ENCODE measurements around the gene MYO1B. TPM values are rescaled to one million over a fixed set of nuclear protein-coding genes. Genes with fewer than 3 reads are reported as not detected.

Gene MYO1B
- total and polyA plus RNA-seq, 2 experiments from 2014 or later = 26.4 to 70.6 TPM

DNA sequence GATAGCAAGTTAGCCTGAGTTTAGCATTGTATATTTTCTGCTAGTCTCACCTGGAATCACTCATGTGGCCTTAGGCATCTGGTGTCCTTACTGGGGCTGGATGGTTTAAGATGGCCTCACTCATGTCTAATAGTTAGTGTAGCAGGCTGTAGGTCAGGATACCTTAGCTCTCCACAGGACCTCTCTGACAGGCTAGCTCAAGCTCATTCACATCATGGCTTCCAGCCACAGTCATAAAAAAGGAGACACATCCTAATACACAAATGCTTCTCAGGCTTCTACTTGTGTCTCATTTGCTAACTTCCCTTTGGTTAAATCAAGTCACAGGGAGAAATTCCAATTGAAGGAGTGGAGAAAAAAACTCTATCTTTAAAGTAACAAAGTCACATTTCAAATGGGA is 47.7 kb downstream of the MYO1B start (continued):
- TF ChIP-seq, protein P1, sequence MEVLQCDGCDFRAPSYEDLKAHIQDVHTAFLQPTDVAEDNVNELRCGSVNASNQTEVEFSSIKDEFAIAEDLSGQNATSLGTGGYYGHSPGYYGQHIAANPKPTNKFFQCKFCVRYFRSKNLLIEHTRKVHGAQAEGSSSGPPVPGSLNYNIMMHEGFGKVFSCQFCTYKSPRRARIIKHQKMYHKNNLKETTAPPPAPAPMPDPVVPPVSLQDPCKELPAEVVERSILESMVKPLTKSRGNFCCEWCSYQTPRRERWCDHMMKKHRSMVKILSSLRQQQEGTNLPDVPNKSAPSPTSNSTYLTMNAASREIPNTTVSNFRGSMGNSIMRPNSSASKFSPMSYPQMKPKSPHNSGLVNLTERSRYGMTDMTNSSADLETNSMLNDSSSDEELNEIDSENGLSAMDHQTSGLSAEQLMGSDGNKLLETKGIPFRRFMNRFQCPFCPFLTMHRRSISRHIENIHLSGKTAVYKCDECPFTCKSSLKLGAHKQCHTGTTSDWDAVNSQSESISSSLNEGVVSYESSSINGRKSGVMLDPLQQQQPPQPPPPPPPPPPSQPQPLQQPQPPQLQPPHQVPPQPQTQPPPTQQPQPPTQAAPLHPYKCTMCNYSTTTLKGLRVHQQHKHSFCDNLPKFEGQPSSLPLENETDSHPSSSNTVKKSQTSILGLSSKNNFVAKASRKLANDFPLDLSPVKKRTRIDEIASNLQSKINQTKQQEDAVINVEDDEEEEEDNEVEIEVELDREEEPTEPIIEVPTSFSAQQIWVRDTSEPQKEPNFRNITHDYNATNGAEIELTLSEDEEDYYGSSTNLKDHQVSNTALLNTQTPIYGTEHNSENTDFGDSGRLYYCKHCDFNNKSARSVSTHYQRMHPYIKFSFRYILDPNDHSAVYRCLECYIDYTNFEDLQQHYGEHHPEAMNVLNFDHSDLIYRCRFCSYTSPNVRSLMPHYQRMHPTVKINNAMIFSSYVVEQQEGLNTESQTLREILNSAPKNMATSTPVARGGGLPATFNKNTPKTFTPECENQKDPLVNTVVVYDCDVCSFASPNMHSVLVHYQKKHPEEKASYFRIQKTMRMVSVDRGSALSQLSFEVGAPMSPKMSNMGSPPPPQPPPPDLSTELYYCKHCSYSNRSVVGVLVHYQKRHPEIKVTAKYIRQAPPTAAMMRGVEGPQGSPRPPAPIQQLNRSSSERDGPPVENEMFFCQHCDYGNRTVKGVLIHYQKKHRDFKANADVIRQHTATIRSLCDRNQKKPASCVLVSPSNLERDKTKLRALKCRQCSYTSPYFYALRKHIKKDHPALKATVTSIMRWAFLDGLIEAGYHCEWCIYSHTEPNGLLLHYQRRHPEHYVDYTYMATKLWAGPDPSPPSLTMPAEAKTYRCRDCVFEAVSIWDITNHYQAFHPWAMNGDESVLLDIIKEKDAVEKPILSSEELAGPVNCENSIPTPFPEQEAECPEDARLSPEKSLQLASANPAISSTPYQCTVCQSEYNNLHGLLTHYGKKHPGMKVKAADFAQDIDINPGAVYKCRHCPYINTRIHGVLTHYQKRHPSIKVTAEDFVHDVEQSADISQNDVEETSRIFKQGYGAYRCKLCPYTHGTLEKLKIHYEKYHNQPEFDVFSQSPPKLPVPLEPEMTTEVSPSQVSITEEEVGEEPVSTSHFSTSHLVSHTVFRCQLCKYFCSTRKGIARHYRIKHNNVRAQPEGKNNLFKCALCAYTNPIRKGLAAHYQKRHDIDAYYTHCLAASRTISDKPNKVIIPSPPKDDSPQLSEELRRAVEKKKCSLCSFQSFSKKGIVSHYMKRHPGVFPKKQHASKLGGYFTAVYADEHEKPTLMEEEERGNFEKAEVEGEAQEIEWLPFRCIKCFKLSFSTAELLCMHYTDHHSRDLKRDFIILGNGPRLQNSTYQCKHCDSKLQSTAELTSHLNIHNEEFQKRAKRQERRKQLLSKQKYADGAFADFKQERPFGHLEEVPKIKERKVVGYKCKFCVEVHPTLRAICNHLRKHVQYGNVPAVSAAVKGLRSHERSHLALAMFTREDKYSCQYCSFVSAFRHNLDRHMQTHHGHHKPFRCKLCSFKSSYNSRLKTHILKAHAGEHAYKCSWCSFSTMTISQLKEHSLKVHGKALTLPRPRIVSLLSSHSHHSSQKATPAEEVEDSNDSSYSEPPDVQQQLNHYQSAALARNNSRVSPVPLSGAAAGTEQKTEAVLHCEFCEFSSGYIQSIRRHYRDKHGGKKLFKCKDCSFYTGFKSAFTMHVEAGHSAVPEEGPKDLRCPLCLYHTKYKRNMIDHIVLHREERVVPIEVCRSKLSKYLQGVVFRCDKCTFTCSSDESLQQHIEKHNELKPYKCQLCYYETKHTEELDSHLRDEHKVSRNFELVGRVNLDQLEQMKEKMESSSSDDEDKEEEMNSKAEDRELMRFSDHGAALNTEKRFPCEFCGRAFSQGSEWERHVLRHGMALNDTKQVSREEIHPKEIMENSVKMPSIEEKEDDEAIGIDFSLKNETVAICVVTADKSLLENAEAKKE (CRISPR knock-in tag; IDR thresholded peaks at IDR 0.05) = no peak
- TF ChIP-seq JUNB (IDR thresholded peaks at IDR 0.05; ENCODE audit: unreplicated experiment) (no peak), ZNF331 (CRISPR knock-in tag; IDR thresholded peaks at IDR 0.05; ENCODE audit: low read depth) (no peak), POLR2AphosphoS5 (IDR thresholded peaks at IDR 0.05; ENCODE audit: low read depth) (no peak)

DNA sequence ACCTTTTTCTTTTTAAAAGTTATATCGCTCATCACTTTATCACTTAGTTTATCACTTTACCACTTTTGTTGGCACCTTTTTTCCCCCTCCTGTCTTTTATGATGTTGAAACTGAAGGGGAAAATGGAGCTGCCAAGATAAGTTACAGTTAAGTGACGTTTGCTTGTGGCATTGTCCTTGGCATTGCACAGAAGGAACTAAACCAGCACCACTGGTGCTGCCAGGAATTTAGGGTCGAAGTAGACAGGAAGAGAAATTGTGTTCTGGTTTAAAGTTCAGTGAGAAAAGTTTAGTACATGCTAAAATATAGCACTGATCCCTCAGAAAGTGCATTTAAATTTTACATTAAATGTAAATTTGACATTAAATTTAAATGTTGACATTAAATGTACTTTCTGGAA is 49.9 kb downstream of the MYO1B start:
- Histone ChIP-seq H3K4me1 (ENCODE audit: insufficient read depth) (peaks cover 13% of the 10 kb centered on the region; the same call in 1 of the 2 replicates), H3K4me3 (no peak overlapping the region), H3K4me2 (no peak overlapping the region), H3K36me3 (ENCODE audit: insufficient read depth) (no peaks in the 10 kb centered on the region), H3K79me2 (replicated peaks; ENCODE audit: insufficient read depth) (peaks cover 78% of the 10 kb centered on the region), H2AFZ (no peak overlapping the region), H3K9me2 (ENCODE audit: insufficient read depth) (no peaks in the 10 kb centered on the region), H3K27ac (ENCODE audit: low read depth) (no peak overlapping the region), H3K27me3 (ENCODE audit: insufficient read depth) (no peaks in the 10 kb centered on the region), H4K20me1 (replicated peaks; ENCODE audit: insufficient read depth) (no peaks in the 10 kb centered on the region; the same call in none of the 2 replicates), H3F3A (replicated peaks; ENCODE audit: low read depth) (no peaks in the 10 kb centered on the region)
- no peak for DNase-seq (ENCODE audit: low spot score)
- Mint-ChIP-seq H3K4me3 (no peak overlapping the region), H3K4me1 (peaks cover 23% of the 10 kb centered on the region), H3K27me3 (ENCODE audit: insufficient read depth, low read depth, poor library complexity) (no peaks in the 10 kb centered on the region), H3K9me3 (no peaks in the 10 kb centered on the region), H3K36me3 (ENCODE audit: low read depth) (peaks cover 8% of the 10 kb centered on the region; the same call in 2 of the 3 replicates), H3K27ac (no peak overlapping the region)
- ATAC-seq = no peak
- TF ChIP-seq EZH2 (IDR thresholded peaks at IDR 0.05; ENCODE audit: low read depth, unreplicated experiment) (no peak), STAT1 (IDR thresholded peaks at IDR 0.05; ENCODE audit: unreplicated experiment) (no peak)
- TF ChIP-seq, protein P1 (CRISPR knock-in tag; IDR thresholded peaks at IDR 0.05) = no peak
- TF ChIP-seq, protein P2, sequence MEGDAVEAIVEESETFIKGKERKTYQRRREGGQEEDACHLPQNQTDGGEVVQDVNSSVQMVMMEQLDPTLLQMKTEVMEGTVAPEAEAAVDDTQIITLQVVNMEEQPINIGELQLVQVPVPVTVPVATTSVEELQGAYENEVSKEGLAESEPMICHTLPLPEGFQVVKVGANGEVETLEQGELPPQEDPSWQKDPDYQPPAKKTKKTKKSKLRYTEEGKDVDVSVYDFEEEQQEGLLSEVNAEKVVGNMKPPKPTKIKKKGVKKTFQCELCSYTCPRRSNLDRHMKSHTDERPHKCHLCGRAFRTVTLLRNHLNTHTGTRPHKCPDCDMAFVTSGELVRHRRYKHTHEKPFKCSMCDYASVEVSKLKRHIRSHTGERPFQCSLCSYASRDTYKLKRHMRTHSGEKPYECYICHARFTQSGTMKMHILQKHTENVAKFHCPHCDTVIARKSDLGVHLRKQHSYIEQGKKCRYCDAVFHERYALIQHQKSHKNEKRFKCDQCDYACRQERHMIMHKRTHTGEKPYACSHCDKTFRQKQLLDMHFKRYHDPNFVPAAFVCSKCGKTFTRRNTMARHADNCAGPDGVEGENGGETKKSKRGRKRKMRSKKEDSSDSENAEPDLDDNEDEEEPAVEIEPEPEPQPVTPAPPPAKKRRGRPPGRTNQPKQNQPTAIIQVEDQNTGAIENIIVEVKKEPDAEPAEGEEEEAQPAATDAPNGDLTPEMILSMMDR (conservative IDR thresholded peaks at IDR 0.05; ENCODE audit: low read depth in 2 of 2) = no peak
